GM12878 (cell line): ENCODE results near the gene RAMP2. TPM values are rescaled to one million over a fixed set of nuclear protein-coding genes. Genes with fewer than 3 reads are reported as not detected.
A peak's percentile ranks its signal among the peaks of the same experiment; 100 is the strongest.

Experiments
- ATAC-seq: fragments of 200-7000 bp; cut with Tn5 transposase; 3 replicates; pipeline ENCODE4 v1.9.1; 2020; ENCODE audit warnings: mild to moderate bottlenecking, moderate library complexity
- BruUV-seq: library from RNA; stranded (reverse); fragments of 400-500 nt; replicated peaks from 2 replicates; lab custom pipeline; 2021; lab: Mats Ljungman, UMichigan
- CTCF ChIA-PET: fragments of 300-600 bp; sonication (Branson Sonifier 250); formaldehyde crosslinking; extraction: SDS; loops from one replicate; lab custom pipeline; 2021; ENCODE audit warnings: inconsistent platforms; lab: Yijun Ruan, JAX
- POLR2A ChIA-PET: fragments of 350-600 bp; formaldehyde crosslinking; extraction: SDS; loops from one replicate; lab custom pipeline; 2021; ENCODE audit warnings: inconsistent platforms; lab: Charles Lee
- RAD21 ChIA-PET: fragments of 300-600 bp; sonication (Branson Sonifier 250); formaldehyde crosslinking; loops from one replicate; lab custom pipeline; 2023; ENCODE audit warnings: antibody characterized with exemption; ENCODE audit not compliant: unreplicated experiment; lab: Charles Lee
- SMC1A ChIA-PET: fragments of 300-600 bp; sonication (Branson Sonifier 250); formaldehyde crosslinking; loops from one replicate; lab custom pipeline; 2023; ENCODE audit not compliant: unreplicated experiment, uncharacterized antibody; lab: Charles Lee
- DNase-seq: peaks from one replicate; pipeline ENCODE4 v3.0.0-alpha.2; 2011; ENCODE audit warnings: low read depth, low spot score
- FAIRE-seq: peaks from 3 replicates; lab custom pipeline; 2011; peaks lifted over from hg19 to GRCh38; lab: Jason Lieb, UNC
- H2AFZ ChIP-seq: 2 replicates; pipeline ENCODE4 v1.6.0; 2011; ENCODE audit warnings: low read depth, low read length, control low read depth; ENCODE audit not compliant: control insufficient read depth
- H3K27ac ChIP-seq: 2 replicates; pipeline ENCODE4 v1.5.1; 2011; ENCODE audit warnings: control low read depth; ENCODE audit not compliant: control insufficient read depth, insufficient read depth
- H3K27me3 ChIP-seq, 2 experiments: replicated peaks in 1 of 2; 2 replicates each; pipeline versions ENCODE4 v1.6.0 to v1.6.1; 2011; ENCODE audit warnings: low read length in 1 of 2; ENCODE audit not compliant: control insufficient read depth in 2 of 2, insufficient read depth in 2 of 2
- H3K36me3 ChIP-seq, 2 experiments: 2 replicates each; pipeline ENCODE4 v1.5.1; 2011; ENCODE audit warnings: low read length in 1 of 2; ENCODE audit not compliant: control insufficient read depth in 2 of 2, insufficient read depth in 2 of 2
- H3K4me1 ChIP-seq: 2 replicates; pipeline ENCODE4 v1.6.1; 2011; ENCODE audit warnings: mild to moderate bottlenecking, low read length, moderate library complexity, mixed read lengths; ENCODE audit not compliant: control insufficient read depth, insufficient read depth
- H3K4me2 ChIP-seq: 2 replicates; pipeline ENCODE4 v1.6.0; 2011; ENCODE audit warnings: control low read depth; ENCODE audit not compliant: control insufficient read depth, insufficient read depth
- H3K4me3 ChIP-seq: fragments of 200-600 bp; sonication (generic); 2 replicates; pipeline ENCODE4 v1.5.1; 2016
- H3K79me2 ChIP-seq: 2 replicates; pipeline ENCODE4 v1.6.0; 2011; ENCODE audit warnings: low read length; ENCODE audit not compliant: control insufficient read depth, insufficient read depth
- H3K9ac ChIP-seq: 2 replicates; pipeline ENCODE4 v1.8.0; 2011; ENCODE audit warnings: low read length, control low read depth, mixed read lengths; ENCODE audit not compliant: control insufficient read depth, insufficient read depth
- H3K9me3 ChIP-seq: replicated peaks from 3 replicates; pipeline ENCODE4 v1.5.1; 2011; ENCODE audit warnings: mild to moderate bottlenecking, low read length; ENCODE audit not compliant: control insufficient read depth, insufficient read depth
- H4K20me1 ChIP-seq: 2 replicates; pipeline ENCODE4 v1.6.0; 2011; ENCODE audit not compliant: control insufficient read depth, insufficient read depth
- FOXK2 ChIP-seq: fragments of 450-650 bp; IDR thresholded peaks from 2 replicates; pipeline ENCODE4 v1.6.1; 2017; ENCODE audit warnings: mild to moderate bottlenecking, moderate library complexity
- GATAD2B ChIP-seq: fragments of 450-650 bp; conservative IDR thresholded peaks from 2 replicates; pipeline ENCODE4 v1.6.1; 2017; ENCODE audit warnings: low read depth, mild to moderate bottlenecking, moderate library complexity
- HCFC1 ChIP-seq: fragments of 150-350 bp; IDR thresholded peaks from 2 replicates; pipeline ENCODE4 v1.6.1; 2014; ENCODE audit warnings: low read length
- MTA2 ChIP-seq: fragments of 450-650 bp; IDR thresholded peaks from 2 replicates; pipeline ENCODE4 v1.6.1; 2016; ENCODE audit warnings: low read depth, mild to moderate bottlenecking, moderate library complexity
- PAX5 ChIP-seq: IDR thresholded peaks from 2 replicates; pipeline ENCODE4 v1.6.1; 2011; ENCODE audit warnings: low read depth, low read length, borderline replicate concordance
- POLR2AphosphoS5 ChIP-seq: IDR thresholded peaks from 2 replicates; pipeline ENCODE4 v1.6.1; 2011; ENCODE audit warnings: mild to moderate bottlenecking, low read length, inconsistent platforms
- TCF12 ChIP-seq: IDR thresholded peaks from 2 replicates; pipeline ENCODE4 v1.6.1; 2011; ENCODE audit warnings: low read depth, mild to moderate bottlenecking, low read length
- TCF7 ChIP-seq: IDR thresholded peaks from 2 replicates; pipeline ENCODE4 v1.6.1; 2014; ENCODE audit warnings: antibody characterized with exemption, borderline replicate concordance
- YBX1 ChIP-seq: fragments of 450-650 bp; IDR thresholded peaks from 2 replicates; pipeline ENCODE4 v1.6.1; 2016; ENCODE audit warnings: antibody characterized with exemption
- ZBTB40 ChIP-seq: fragments of 450-650 bp; IDR thresholded peaks from 2 replicates; pipeline ENCODE4 v1.6.1; 2016; ENCODE audit warnings: mild to moderate bottlenecking, moderate library complexity, borderline replicate concordance
- ZNF217 ChIP-seq: fragments of 450-650 bp; IDR thresholded peaks from 2 replicates; pipeline ENCODE4 v1.6.1; 2017; ENCODE audit warnings: antibody characterized with exemption, mild to moderate bottlenecking
- WGBS: methylation state at CpG from one replicate; pipeline ENCODE4 v1.1.6; 2016; ENCODE audit warnings: low lambda C conversion rate; ENCODE audit not compliant: insufficient replicate concordance, insufficient coverage; ENCODE audit errors: missing lambda C conversion rate; 5-methylcytosine and 5-hydroxymethylcytosine counted together
- in situ Hi-C: fragments of 300-500 bp; cut with MboI; formaldehyde crosslinking; loops from 9 replicates; pipeline ENCODE4 v1.14.3; 2018; ENCODE audit warnings: mixed read lengths
- intact Hi-C: fragments of 100-400 bp; cut with micrococcal nuclease; formaldehyde crosslinking; loops from one replicate; pipeline ENCODE4 v1.14.2; 2022; ENCODE audit not compliant: unreplicated experiment
- polyA plus RNA-seq, 11 experiments: library from polyadenylated mRNA; depleted of rRNA in 4 of 11; unstranded in 6 of 11; stranded (reverse) in 5 of 11; fragments of >200 nt; fragmentation: Nextera tagmentation in 4 of 11; fragmentation: Illumina TruSeq in 1 of 11; extraction: Ambion mirVana in 4 of 11; extraction: Trizol in 1 of 11; gene quantifications; 1 replicate in 1 of 11; 2 replicates in 10 of 11; pipeline versions ENCODE4 v1.2.1 to v1.2.3, GENCODE V29; 2011 to 2016; ENCODE audit warnings: inconsistent platforms in 2 of 11, missing spikeins in 2 of 11, low read depth in 1 of 11
- total RNA-seq, 4 experiments: library from RNA; depleted of rRNA in 3 of 4; stranded (reverse); fragments of >200 nt in 3 of 4; fragmentation: Illumina TruSeq in 1 of 4; extraction: Trizol in 1 of 4; gene quantifications; 2 replicates each; pipeline versions ENCODE4 v1.2.1 to v1.2.3, GENCODE V29; 2013 to 2021

The RAMP2 gene
- total and polyA plus RNA-seq, 10 of the 15 experiments (the other 5 are each of a cell fraction or from before 2014, with no cell fraction given): 0.14 to 0.32 (median 0.21) TPM; not detected in 4

DNA sequence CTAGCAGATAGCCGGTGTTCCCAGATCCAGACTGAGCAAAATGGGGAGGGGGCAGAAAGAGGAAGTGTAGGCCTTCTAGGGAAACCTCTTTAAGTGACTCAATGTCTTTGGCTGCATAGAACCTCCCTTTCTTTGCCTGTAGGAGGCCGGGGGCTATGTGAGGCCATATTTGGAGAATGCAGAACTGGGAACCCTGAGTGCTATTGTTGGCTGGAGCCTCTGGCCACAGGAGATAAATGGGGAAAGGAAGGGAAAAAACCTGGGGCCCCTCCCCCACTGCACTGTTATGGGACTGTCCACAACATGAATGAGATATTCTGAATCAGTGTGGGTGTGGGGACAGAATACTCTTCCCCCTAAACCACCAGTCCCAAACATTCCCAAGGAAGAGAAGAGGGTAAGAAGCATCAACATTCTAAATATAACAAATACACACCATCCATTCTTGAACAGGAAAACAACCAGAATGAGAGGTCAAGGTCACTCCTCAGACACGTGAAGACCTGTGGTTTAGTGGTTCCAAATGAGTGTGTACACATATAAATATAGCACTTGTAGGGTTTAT lies 14.6 kb downstream of the RAMP2 start (continued):
- peak; percentile 15; the same call in 1 of the 2 replicates for TF ChIP-seq TCF7

DNA sequence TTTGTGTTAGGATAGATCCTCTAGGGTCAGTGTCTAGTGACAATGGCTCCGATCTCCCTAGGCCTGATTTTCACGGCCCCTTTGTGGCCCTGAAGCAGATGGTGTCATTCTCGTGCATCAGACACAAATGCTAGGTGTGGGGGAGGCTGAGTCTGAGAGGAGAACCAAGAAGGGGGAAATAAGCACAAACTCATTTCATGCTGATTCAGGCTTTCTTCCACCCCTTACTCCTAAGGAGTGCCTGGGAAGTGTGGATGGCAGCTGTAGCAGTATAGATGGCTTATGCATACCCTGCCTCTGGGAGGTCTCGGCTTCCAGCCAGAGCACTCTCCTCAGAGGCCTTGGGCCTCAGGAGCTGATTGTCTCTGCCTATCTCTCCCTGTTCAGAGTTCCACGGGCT lies 17.5 kb downstream of the RAMP2 start:
- ChIA-PET CTCF (interaction anchor here (0.6 to 2.2 kb wide), 3 partner anchors 15 to 75 kb away, joined by 3 to 8 read pairs (median 7); partner anchors contain the start of gene BECN1), RAD21 (no interaction called here), POLR2A (no interaction called here), SMC1A (interaction anchor here (0.6 kb wide), 1 partner anchor 133 kb away, joined by 3 read pairs; no protein-coding TSS in a partner anchor)
- no peak overlapping the region for H3K4me2 ChIP-seq
- DNase-seq (no peak), FAIRE-seq (no peak), ATAC-seq (no peak)
- intact Hi-C loops (no loop called here), in situ Hi-C loops (no loop called here)
- TF ChIP-seq ZBTB40 (no peak), POLR2AphosphoS5 (no peak), ZNF217 (no peak), HCFC1 (no peak), YBX1 (no peak), PAX5 (no peak), TCF12 (no peak), FOXK2 (no peak), GATAD2B (no peak), MTA2 (no peak)
- peaks cover 0 to 7% of the 10 kb centered on the region in 2 experiments; a peak in 1 of 4 replicates for H3K27me3 ChIP-seq
- BruUV-seq: no TSS peak
- no peaks in the 10 kb centered on the region for H3K9me3 ChIP-seq
- H3K4me3 ChIP-seq: no peak overlapping the region
- H3K27ac ChIP-seq: no peak overlapping the region
- H3K36me3 ChIP-seq: peaks cover 5 to 7% of the 10 kb centered on the region in 2 experiments; a peak in 3 of 4 replicates
- no peaks in the 10 kb centered on the region; the same call in 1 of the 2 replicates for H4K20me1 ChIP-seq
- peaks cover 6% of the 10 kb centered on the region for H3K79me2 ChIP-seq
- H3K9ac ChIP-seq: no peak overlapping the region
- H2AFZ ChIP-seq: no peak overlapping the region
- WGBS: 87% methylated on average over 5 of the region's 5 CpGs
- H3K4me1 ChIP-seq: peaks cover 21% of the 10 kb centered on the region
